Measurements from ENCODE around the gene ULK4. TPM values are rescaled to one million over a fixed set of nuclear protein-coding genes. Genes with fewer than 3 reads are reported as not detected.
"Not testable (repeated sequence)": the region's sequence is repeated elsewhere in the genome, so short reads cannot be mapped to it uniquely, and the experiment has no call there.

Gene ULK4
- total and polyA plus RNA-seq, 12 donors, result 1.6 to 24.5 (median 6.9) TPM

DNA sequence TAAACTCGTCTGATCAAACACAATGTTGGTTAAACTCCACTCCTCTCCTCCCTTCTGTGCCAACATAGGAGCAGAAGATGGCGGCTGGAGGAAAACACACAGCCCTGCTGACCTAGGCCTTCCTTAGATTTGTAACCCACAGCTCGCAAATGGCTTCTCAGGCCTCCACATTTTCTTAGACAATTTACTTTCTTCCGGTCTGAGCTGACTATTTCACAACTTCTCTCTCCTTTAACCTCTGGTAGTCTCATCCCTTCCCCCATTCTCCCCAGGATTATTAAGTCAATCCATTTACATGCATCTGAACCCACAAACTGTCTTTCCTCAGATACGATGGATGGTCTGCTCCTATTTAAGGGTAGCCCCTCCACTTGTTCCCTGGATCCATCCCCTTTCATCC lies 25.7 kb upstream of the ULK4 start:
- Histone ChIP-seq H3K4me1 (replicated peaks in 1 of 2) (no peaks in the 10 kb centered on the region), H3K9me3 (replicated peaks in 1 of 3) (no peaks in the 10 kb centered on the region), H3K4me3 (no peak overlapping the region), H3K36me3 (replicated peaks in 1 of 2) (no peaks in the 10 kb centered on the region), H3K27me3 (no peaks in the 10 kb centered on the region), H3K27ac (no peak overlapping the region)
- 80 to 86% (median 83%) methylated on average over 5 of the region's 5 CpGs for WGBS, 4 donors
- TF ChIP-seq, protein P1, sequence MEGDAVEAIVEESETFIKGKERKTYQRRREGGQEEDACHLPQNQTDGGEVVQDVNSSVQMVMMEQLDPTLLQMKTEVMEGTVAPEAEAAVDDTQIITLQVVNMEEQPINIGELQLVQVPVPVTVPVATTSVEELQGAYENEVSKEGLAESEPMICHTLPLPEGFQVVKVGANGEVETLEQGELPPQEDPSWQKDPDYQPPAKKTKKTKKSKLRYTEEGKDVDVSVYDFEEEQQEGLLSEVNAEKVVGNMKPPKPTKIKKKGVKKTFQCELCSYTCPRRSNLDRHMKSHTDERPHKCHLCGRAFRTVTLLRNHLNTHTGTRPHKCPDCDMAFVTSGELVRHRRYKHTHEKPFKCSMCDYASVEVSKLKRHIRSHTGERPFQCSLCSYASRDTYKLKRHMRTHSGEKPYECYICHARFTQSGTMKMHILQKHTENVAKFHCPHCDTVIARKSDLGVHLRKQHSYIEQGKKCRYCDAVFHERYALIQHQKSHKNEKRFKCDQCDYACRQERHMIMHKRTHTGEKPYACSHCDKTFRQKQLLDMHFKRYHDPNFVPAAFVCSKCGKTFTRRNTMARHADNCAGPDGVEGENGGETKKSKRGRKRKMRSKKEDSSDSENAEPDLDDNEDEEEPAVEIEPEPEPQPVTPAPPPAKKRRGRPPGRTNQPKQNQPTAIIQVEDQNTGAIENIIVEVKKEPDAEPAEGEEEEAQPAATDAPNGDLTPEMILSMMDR (IDR thresholded peaks at IDR 0.05), result no peak
- no peak for TF ChIP-seq POLR2A (IDR thresholded peaks at IDR 0.05)
- intact Hi-C loops (cut with DNase I), result no loop called here
- no peak for DNase-seq

DNA sequence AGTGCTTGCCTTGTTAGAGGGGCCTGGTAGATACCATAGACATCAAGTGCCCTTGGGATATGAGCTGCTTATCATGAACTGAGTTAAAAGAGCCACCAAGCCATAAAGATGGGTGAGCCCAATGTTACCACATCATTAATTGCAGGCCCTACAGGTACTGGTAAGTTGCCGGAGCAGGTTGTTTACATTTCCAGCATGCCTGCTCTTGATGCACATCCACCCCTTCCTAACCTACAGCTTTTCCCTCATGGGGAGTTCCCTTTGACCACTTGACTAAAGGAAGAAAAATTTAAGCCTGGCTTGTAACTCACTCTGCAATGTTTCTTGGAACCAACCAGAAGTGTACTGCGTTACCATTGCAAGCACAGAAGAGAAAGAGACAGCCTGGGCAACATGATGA lies 24.7 kb upstream of the ULK4 start:
- H3K9me3 ChIP-seq (replicated peaks in 1 of 3), result no peaks in the 10 kb centered on the region
- DNase-seq, result no peak
- H3K27ac ChIP-seq, result no peak overlapping the region
- no peaks in the 10 kb centered on the region for H3K27me3 ChIP-seq
- intact Hi-C loops (cut with DNase I), result no loop called here
- H3K4me1 ChIP-seq (replicated peaks in 1 of 2), result no peaks in the 10 kb centered on the region
- H3K36me3 ChIP-seq (replicated peaks in 1 of 2), result no peaks in the 10 kb centered on the region
- 70 to 94% (median 86%) methylated on average over 2 of the region's 2 CpGs for WGBS, 4 donors
- TF ChIP-seq POLR2A (IDR thresholded peaks at IDR 0.05), result no peak
- TF ChIP-seq, protein P1 (IDR thresholded peaks at IDR 0.05), result no peak
- no peak overlapping the region for H3K4me3 ChIP-seq

DNA sequence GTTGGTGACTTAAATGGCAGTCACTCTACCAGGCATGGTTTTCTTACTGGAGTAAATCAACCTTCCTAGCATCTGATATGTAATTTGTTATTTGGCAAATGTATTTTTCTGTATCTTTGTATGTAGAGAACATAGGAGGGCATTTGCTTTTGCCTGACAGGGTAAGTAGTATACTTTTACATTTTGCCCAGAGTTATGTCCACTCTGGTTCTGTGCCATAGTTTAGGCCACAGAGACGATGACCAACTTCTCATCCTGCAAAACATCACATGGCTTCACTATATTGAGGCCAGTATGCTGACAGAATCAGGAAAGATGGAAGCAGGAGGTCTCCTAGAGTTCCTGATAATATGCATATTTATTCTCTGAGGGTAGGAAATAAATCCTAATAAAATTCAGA lies 23.1 kb upstream of the ULK4 start:
- no peaks in the 10 kb centered on the region for H3K27me3 ChIP-seq
- no peaks in the 10 kb centered on the region for H3K9me3 ChIP-seq (replicated peaks in 1 of 3)
- H3K4me3 ChIP-seq, result no peak overlapping the region
- intact Hi-C loops (cut with DNase I), result no loop called here
- TF ChIP-seq, protein P1 (IDR thresholded peaks at IDR 0.05), result no peak
- no peak for TF ChIP-seq POLR2A (IDR thresholded peaks at IDR 0.05)
- no peaks in the 10 kb centered on the region for H3K36me3 ChIP-seq (replicated peaks in 1 of 2)
- no peaks in the 10 kb centered on the region for H3K4me1 ChIP-seq (replicated peaks in 1 of 2)
- no peak for DNase-seq
- WGBS, 4 donors, result 67 to 94% (median 85%) methylated on average over 1 of the region's 1 CpG
- no peak overlapping the region for H3K27ac ChIP-seq

- H3K9me3 ChIP-seq (replicated peaks in 1 of 3); H3K4me3 ChIP-seq; intact Hi-C loops (cut with DNase I); H3K36me3 ChIP-seq (replicated peaks in 1 of 2); H3K27me3 ChIP-seq; H3K4me1 ChIP-seq (replicated peaks in 1 of 2); H3K27ac ChIP-seq; DNase-seq: not testable (repeated sequence)
- WGBS, 4 donors, result 80 to 100% (median 93%) methylated on average over 1 to 26 of the region's 32 CpGs
Observed at GRCh38 chr3:41983091-41983490, 21.2 kb upstream of the ULK4 start.

- H3K36me3 ChIP-seq (replicated peaks in 1 of 2); H3K4me3 ChIP-seq; H3K4me1 ChIP-seq (replicated peaks in 1 of 2); intact Hi-C loops (cut with DNase I); H3K27ac ChIP-seq; H3K9me3 ChIP-seq (replicated peaks in 1 of 3); H3K27me3 ChIP-seq; DNase-seq: not testable (repeated sequence)
- 57 to 66% (median 63%) methylated on average over 5 of the region's 5 CpGs for WGBS, 4 donors
Observed at GRCh38 chr3:41977401-41977800, 15.5 kb upstream of the ULK4 start.
